HFFc6 (cell line): ENCODE data around the gene PPP1R11. TPM values are rescaled to one million over a fixed set of nuclear protein-coding genes. Genes with fewer than 3 reads are reported as not detected.
A peak's percentile ranks its signal among the peaks of the same experiment; 100 is the strongest.
"Not testable (repeated sequence)": the region's sequence is repeated elsewhere in the genome, so short reads cannot be mapped to it uniquely, and the experiment has no call there.

Experiments used
- DNase-seq: peaks from one replicate; pipeline ENCODE4 v3.0.0-alpha.2; 2018
- H3K27ac Mint-ChIP-seq: 2 replicates; pipeline ENCODE4 v1.8.0; 2020; ENCODE audit warnings: mild to moderate bottlenecking, mixed read lengths
- H3K27me3 Mint-ChIP-seq: 2 replicates; pipeline ENCODE4 v1.8.0; 2021; ENCODE audit warnings: mild to moderate bottlenecking, moderate library complexity, mixed read lengths; ENCODE audit not compliant: insufficient read depth
- H3K36me3 Mint-ChIP-seq: 2 replicates; pipeline ENCODE4 v1.8.0; 2021; ENCODE audit warnings: low read depth, mixed read lengths
- H3K4me1 Mint-ChIP-seq: 2 replicates; pipeline ENCODE4 v1.8.0; 2020; ENCODE audit warnings: low read depth, mixed read lengths
- H3K4me3 Mint-ChIP-seq: 2 replicates; pipeline ENCODE4 v1.8.0; 2020; ENCODE audit warnings: mild to moderate bottlenecking, moderate library complexity, mixed read lengths
- H3K9me3 Mint-ChIP-seq: 2 replicates; pipeline ENCODE4 v1.8.0; 2020; ENCODE audit warnings: mild to moderate bottlenecking, mixed read lengths
- total RNA-seq, 6 experiments: library from RNA; stranded (reverse); fragmentation: NEBNext Ultra II Directional; extraction: Animal tissue kit (Norgen Biotek cat#: 25700); gene quantifications; 2 replicates in 1 of 6; 3 replicates in 5 of 6; pipeline ENCODE4 v1.2.3, GENCODE V29; 2021
- TF ChIP-seq, protein P1 (sequence below): fragments of 200-600 bp; sonication (generic); IDR thresholded peaks from 2 replicates; pipeline ENCODE4 v1.5.0; 2021; ENCODE audit warnings: antibody characterized with exemption, mild to moderate bottlenecking

PPP1R11 gene
- total RNA-seq, 6 experiments from 2014 or later: 47.1 to 61.7 (median 53.2) TPM

DNA sequence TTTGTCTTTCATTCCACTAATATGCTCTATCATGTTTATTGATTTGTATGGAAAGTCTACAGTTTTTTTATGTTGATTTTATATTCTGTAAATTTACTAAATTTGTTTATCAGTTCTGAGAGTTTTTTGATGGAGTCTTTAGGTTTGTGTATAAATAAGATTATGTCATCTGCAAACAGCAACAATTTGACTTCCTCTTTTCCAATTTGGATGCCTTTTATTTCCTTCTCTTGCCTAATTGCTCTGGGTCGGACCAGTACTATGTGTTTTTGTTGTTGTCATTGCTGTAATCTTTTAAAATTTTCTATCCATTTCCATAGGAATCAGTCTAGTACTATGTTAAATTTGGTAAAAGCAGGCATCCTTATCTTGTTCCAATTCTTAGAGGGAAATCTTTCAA, 37.4 kb upstream of the PPP1R11 start:
- no peaks in the 10 kb centered on the region for H3K36me3 Mint-ChIP-seq
- H3K27me3 Mint-ChIP-seq: no peaks in the 10 kb centered on the region

DNA sequence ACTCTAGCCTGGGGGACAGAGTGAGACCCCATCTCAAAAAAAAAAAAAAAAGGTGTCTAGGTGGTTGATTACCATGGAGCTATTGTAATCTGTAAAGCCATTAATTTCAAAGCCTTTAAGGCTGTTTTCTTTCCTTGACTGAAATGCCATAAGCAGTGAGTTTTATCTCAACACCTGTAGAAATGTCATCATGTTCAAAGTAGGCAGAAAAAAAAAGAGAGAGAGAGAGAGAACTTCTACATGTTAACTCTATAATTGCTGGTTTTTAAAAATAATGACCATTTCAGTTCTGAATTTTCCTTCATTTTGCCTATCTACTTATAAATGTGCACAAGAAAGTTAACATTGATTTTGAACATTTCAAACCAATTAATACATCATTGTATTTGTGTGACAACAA, 35.6 kb upstream of the PPP1R11 start:
- TF ChIP-seq, protein P1, sequence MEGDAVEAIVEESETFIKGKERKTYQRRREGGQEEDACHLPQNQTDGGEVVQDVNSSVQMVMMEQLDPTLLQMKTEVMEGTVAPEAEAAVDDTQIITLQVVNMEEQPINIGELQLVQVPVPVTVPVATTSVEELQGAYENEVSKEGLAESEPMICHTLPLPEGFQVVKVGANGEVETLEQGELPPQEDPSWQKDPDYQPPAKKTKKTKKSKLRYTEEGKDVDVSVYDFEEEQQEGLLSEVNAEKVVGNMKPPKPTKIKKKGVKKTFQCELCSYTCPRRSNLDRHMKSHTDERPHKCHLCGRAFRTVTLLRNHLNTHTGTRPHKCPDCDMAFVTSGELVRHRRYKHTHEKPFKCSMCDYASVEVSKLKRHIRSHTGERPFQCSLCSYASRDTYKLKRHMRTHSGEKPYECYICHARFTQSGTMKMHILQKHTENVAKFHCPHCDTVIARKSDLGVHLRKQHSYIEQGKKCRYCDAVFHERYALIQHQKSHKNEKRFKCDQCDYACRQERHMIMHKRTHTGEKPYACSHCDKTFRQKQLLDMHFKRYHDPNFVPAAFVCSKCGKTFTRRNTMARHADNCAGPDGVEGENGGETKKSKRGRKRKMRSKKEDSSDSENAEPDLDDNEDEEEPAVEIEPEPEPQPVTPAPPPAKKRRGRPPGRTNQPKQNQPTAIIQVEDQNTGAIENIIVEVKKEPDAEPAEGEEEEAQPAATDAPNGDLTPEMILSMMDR: no peak
- Mint-ChIP-seq H3K4me3 (no peak overlapping the region), H3K9me3 (no peaks in the 10 kb centered on the region), H3K27me3 (no peaks in the 10 kb centered on the region), H3K27ac (no peak overlapping the region), H3K4me1 (no peaks in the 10 kb centered on the region), H3K36me3 (peaks cover 5% of the 10 kb centered on the region; the same call in 1 of the 2 replicates)
- no peak for DNase-seq

More for the DNA sequence above, 37.4 kb upstream of the PPP1R11 start:
- TF ChIP-seq, protein P1: no peak
- Mint-ChIP-seq H3K4me1 (no peaks in the 10 kb centered on the region), H3K27ac (no peak overlapping the region), H3K4me3 (no peak overlapping the region), H3K9me3 (no peaks in the 10 kb centered on the region)
- DNase-seq: no peak

DNA sequence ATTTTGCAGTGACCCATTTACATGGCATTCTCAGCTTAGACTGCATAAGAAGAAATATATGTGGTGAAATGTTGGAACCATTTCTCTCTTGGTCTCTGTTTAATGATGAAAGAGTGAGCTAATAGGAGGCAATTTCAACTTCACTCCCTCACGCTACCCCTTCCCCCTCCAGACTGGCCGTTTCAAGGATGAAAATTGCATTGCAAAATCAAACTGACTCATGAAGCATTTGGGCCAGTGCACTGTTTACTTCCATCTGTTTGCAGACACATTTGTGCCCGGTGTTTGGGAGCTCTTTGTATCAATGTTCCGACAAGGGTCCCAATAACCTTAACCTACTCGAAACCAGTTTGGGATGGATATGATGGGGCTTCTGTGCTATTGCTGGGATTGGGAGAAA, 33.6 kb upstream of the PPP1R11 start:
- DNase-seq, H3K27ac Mint-ChIP-seq, H3K4me3 Mint-ChIP-seq: not testable (repeated sequence)

DNA sequence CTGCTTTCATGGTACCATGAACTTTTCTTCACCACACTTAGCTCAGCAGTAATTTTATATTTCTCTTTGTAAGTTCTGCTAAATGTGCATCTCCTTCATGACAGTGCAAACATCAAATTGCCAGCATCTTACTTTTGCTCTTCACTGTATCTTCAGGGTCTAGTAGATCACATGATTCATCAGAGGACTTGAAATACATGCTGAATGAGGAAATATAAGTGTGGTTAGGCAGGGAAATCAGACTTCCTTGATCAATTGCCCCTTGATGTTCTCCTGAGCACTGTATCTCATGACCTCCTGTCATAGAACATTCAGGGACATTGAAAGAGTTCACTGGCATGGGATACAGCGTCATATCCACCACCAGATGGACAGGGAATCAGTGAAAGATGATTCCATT, 31.2 kb upstream of the PPP1R11 start:
- no peaks in the 10 kb centered on the region for H3K4me1 Mint-ChIP-seq
- H3K36me3 Mint-ChIP-seq: peaks cover 5% of the 10 kb centered on the region; the same call in 1 of the 2 replicates
- TF ChIP-seq, protein P1: no peak
- H3K9me3 Mint-ChIP-seq: no peaks in the 10 kb centered on the region
- no peak for DNase-seq
- no peak overlapping the region for H3K27ac Mint-ChIP-seq
- H3K4me3 Mint-ChIP-seq: no peak overlapping the region
- no peaks in the 10 kb centered on the region for H3K27me3 Mint-ChIP-seq

More for the DNA sequence above, 33.6 kb upstream of the PPP1R11 start:
- not testable (repeated sequence) for H3K9me3 Mint-ChIP-seq, H3K4me1 Mint-ChIP-seq, H3K36me3 Mint-ChIP-seq, H3K27me3 Mint-ChIP-seq

DNA sequence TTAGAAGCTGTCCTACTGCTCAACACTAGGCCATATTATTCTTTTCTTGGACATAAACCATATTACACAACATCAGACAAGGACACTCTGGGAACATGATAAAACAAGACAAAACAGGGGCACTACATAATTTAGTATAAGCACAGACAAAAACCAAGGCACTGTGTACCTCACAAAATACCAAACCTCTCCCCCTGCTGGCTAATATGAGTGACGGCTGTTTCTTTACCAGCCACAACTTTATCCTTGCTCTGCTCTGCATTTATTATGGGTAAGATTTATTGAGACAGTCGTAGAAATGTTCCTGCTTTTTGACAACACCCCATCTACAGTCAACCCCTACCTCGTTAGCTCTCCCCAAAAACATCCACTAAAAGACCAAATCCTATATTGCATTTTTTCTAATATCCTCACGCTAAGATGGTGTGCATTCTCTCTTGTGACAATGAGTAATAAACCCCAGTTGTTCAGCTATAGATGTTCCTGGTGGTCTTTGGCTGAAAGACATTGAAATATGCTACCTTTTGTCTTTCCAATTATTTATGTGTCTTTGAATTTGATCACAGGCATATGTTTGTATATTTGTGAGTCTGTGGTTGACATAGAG, 29.7 kb upstream of the PPP1R11 start:
- H3K27me3 Mint-ChIP-seq: no peaks in the 10 kb centered on the region
- H3K27ac Mint-ChIP-seq: no peak overlapping the region
- no peaks in the 10 kb centered on the region for H3K4me1 Mint-ChIP-seq
- no peak overlapping the region for H3K4me3 Mint-ChIP-seq
- TF ChIP-seq, protein P1: peak; percentile 79
- H3K36me3 Mint-ChIP-seq: peaks cover 5% of the 10 kb centered on the region; the same call in 1 of the 2 replicates
- DNase-seq: peak; percentile 15
- H3K9me3 Mint-ChIP-seq: no peaks in the 10 kb centered on the region

DNA sequence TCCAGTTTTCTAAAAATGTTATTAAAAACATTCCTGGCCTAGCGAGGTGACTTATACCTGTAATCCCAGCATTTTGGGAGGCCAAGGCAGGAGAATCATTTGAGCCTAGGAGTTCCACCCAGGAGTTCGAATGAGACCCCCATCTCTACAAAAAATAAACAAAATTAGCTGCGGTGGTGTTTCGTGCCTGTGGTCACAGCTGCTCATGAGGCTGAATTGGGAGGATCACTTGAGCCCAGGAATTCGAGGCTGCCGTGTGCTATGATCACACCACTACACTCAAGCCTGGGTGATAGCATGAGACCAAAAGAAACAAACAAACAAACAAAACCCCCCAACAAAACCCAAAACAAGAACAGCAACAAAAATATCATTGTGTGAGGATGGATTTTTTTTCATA, 25.8 kb upstream of the PPP1R11 start:
- Mint-ChIP-seq H3K36me3 (no peaks in the 10 kb centered on the region), H3K4me1 (peaks cover 28% of the 10 kb centered on the region), H3K27me3 (no peaks in the 10 kb centered on the region), H3K9me3 (no peaks in the 10 kb centered on the region), H3K27ac (no peak overlapping the region), H3K4me3 (no peak overlapping the region)
- TF ChIP-seq, protein P1: no peak
- no peak for DNase-seq
